GM19467 (cell line): ENCODE results near the gene PLEKHG2.
A peak's percentile ranks its signal among the peaks of the same experiment; 100 is the strongest.

Source experiments
- ATAC-seq: cut with Tn5 transposase; IDR thresholded peaks from one replicate; pipeline ENCODE4 v1.9.1; 2021; ENCODE audit warnings: mild to moderate bottlenecking, moderate library complexity; ENCODE audit not compliant: unreplicated experiment

Gene PLEKHG2

GRCh38 chr19:39406656-39407409, 5.6 kb upstream of the PLEKHG2 start, which contains the start of gene ZFP36:
Gene ZFP36, plus strand, starts transcription at chr19:39406847. Its CDS starts 58 bp downstream, at chr19:39406905.
- ATAC-seq: no peak

DNA sequence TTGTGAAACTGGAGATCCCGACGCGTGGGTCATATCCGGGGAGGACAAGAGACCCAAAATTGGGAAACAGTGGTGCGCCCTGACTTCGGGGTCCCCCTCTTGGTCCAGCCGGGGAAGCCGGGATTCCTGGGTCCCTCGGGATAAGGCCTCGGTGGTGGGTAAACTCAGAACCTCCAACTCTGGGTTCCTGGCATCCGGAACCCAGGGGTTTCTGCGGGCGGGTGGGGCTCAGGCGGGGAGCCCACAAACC, 5.1 kb upstream of the PLEKHG2 start:
- no peak for ATAC-seq

DNA sequence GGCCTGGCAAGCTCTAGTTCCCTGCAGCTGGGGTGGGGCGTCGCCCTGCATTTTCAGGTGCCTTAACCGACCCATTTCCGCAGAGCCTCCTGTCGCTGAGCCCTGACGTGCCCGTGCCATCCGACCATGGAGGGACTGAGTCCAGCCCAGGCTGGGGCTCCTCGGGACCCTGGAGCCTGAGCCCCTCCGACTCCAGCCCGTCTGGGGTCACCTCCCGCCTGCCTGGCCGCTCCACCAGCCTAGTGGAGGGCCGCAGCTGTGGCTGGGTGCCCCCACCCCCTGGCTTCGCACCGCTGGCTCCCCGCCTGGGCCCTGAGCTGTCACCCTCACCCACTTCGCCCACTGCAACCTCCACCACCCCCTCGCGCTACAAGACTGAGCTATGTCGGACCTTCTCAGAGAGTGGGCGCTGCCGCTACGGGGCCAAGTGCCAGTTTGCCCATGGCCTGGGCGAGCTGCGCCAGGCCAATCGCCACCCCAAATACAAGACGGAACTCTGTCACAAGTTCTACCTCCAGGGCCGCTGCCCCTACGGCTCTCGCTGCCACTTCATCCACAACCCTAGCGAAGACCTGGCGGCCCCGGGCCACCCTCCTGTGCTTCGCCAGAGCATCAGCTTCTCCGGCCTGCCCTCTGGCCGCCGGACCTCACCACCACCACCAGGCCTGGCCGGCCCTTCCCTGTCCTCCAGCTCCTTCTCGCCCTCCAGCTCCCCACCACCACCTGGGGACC, 4.6 kb upstream of the PLEKHG2 start:
- no peak for ATAC-seq

- ATAC-seq: no peak
Observed at GRCh38 chr19:39408392-39409207, 3.9 kb upstream of the PLEKHG2 start.

- no peak for ATAC-seq
Observed at GRCh38 chr19:39409208-39410016, 3.1 kb upstream of the PLEKHG2 start.

DNA sequence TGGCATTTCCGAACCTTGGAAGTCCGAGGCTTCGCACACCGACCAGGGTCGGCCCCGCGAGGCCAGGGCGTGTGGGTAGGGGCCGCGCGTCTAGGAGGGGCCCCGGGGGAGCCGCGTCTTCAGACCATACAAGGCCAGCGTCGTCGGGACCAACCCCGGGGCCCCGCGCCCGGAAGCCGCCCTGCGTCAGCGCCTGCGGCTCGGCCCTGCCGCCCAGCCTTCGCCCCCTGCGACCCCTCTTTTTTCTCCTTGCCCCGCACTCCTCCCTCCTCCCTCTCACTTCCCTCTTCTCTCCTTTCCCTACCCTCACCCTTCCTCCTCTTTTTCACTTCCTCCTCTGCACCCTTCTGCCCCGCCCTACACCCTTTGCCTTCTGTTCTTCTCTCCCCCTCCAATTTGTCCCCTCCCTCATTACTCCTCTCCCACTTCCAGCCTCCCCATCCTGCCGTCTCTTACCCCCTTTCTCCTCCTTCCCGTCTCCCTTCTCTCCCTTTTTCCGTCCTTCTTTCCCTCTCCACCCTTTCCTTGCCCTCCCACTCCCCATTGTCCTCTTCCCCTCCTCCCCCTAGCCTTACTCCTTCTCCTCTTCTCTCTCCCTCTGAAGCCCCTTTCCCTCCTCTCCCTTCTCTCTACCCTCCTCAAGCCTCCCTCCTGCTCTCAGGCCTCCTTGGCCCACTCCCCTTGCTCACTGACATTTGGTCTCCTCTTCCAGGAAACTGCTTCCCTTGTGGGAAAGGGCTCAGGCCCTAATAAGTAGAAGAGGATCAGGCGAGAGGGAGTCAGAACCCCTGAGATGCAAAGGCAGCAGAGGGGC, 2.2 kb upstream of the PLEKHG2 start:
- no peak for ATAC-seq

GRCh38 chr19:39410831-39411080, 1.7 kb upstream of the PLEKHG2 start:
- ATAC-seq: no peak

GRCh38 chr19:39411081-39411831, 1.2 kb upstream of the PLEKHG2 start:
- ATAC-seq: no peak

- ATAC-seq: peak; percentile 22
Observed at GRCh38 chr19:39411832-39412099, 703 bp upstream of the PLEKHG2 start.

GRCh38 chr19:39412867-39413271, 400 bp downstream of the PLEKHG2 start:
- no peak for ATAC-seq

GRCh38 chr19:39413272-39413910, 922 bp downstream of the PLEKHG2 start:
- ATAC-seq: no peak

DNA sequence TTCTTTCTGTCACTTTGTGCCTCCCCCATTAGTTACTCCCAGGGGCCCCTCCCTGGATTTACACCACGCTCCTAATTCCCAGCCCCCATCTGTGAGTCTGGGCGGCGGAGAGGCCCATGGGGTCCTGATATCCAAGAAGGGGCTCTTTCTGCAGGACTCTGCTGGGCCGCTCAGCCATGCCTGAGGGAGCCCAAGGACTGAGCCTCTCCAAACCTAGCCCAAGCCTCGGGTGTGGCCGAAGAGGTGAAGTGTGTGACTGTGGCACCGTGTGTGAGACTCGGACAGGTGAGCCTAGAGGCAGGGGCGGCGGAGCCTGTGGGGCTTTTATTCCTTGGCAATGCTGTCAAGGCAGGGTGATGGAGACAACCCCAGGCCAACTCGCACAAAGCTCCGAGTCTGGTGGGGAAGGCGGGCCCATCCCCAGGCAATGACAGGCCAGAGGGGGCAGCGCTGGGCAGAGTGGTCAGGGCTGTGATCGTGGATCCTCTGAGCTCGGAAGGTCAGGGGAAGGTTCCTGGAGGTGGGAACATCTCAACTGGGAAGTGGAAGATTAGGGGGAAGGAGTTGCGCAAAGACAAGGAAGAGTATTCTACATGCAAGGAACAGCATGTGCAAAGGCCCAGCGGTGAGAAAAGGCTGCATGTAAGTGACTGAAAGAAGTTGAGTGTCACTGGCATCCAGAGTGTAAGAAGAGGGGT, 1.6 kb downstream of the PLEKHG2 start:
- no peak for ATAC-seq

GRCh38 chr19:39415111-39416046, 2.9 kb downstream of the PLEKHG2 start:
- ATAC-seq: no peak

DNA sequence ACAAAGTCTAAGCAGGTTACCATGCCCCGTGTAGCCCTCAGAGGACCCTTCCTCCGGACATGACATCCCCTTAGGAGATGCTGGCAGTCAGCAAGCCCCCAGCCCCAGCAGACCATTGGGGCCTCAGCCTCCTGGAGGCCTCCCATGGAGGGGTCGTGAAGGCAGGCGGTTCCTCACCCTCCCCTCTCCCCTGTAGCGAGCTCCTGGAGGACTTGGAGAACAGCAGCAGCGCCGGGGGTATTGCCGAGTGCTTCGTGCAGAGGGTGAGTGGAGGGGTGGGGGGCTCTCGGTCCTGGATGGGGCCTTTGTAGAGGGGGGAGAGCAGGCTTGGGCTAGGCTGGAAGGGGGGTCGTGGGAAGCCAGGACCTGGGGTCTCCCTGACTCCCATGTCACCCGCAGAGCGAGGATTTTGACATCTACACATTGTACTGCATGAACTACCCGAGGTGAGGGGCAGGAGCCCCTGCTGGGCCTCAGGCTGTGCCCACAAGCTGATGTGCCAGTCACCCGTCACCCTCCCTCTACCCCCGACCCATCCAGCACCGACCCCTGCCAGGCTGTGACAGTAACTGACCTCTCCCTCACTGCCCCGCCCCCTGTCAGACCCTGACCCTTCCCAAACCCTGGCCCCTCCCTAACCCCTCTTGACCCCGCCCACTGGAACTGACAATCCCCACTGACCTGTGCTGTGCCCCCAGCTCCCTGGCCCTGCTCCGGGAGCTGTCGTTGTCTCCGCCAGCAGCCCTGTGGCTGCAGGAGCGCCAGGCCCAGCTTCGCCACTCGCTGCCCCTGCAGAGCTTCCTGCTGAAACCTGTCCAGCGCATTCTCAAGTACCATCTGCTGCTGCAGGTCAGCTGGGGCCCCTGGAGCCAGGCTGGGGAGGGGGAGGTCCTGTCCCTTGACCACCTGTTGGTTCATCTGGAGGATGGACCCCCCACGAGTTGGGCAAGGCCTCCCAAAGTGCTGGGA, 4.0 kb downstream of the PLEKHG2 start:
- no peak for ATAC-seq

DNA sequence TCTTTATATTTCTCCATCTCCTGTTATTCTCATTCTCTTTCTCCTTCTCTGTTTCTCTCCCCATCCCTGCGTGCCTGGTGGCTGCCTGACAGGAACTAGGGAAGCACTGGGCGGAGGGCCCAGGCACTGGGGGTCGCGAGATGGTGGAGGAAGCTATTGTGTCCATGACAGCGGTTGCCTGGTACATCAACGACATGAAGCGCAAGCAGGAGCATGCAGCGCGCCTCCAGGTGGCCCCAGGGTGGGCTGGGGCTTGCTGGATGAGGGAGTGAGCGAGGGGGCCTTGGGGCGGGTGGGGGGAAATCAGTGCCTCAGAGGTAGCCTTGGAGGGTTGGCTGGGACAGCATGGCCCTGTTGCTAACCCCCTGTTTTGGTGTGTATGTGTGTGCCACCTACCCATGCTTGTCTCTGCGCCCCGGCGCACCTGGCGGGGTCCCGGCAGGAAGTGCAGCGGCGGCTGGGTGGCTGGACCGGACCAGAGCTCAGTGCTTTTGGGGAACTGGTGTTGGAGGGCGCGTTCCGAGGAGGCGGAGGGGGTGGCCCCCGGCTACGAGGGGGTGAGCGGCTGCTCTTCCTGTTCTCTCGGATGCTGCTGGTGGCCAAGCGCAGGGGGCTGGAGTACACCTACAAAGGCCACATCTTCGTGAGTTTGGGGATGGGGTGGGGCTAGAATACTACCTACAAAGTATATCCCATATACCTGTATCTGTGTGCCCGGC, 5.2 kb downstream of the PLEKHG2 start:
- no peak for ATAC-seq

DNA sequence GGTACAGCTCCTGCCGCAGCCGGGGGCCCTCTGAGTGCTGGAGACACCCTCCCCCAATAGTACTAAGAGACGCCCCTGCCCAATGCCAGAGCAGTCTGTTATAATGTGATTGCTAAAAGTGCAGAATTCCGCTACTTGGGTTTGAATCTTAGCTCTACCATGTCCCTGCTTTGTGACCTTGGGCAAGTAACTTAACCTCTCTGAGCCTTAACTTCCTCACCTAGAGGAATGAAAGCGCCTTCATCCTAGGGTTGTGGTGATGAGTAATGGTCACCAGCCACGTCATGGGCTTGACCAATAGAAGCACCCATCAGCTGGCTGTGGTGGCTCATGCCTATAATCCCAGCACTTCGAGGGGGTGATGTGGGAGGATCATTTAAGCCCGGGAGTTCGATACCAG, 6.5 kb downstream of the PLEKHG2 start:
- no peak for ATAC-seq
